Activated CD8-positive, alpha-beta memory T cell treated with anti-CD3 and anti-CD28 coated beads for 48 hours (primary cell): ENCODE data around the gene RAP1B.
"Not testable (repeated sequence)": the region's sequence is repeated elsewhere in the genome, so short reads cannot be mapped to it uniquely, and the experiment has no call there.

ENCODE experiments used
- DNase-seq, 3 experiments: peaks; one replicate each; pipeline ENCODE4 v3.0.0-alpha.2; 2020; ENCODE audit warnings: low read depth in 2 of 3, low spot score in 2 of 3

The RAP1B gene

DNA sequence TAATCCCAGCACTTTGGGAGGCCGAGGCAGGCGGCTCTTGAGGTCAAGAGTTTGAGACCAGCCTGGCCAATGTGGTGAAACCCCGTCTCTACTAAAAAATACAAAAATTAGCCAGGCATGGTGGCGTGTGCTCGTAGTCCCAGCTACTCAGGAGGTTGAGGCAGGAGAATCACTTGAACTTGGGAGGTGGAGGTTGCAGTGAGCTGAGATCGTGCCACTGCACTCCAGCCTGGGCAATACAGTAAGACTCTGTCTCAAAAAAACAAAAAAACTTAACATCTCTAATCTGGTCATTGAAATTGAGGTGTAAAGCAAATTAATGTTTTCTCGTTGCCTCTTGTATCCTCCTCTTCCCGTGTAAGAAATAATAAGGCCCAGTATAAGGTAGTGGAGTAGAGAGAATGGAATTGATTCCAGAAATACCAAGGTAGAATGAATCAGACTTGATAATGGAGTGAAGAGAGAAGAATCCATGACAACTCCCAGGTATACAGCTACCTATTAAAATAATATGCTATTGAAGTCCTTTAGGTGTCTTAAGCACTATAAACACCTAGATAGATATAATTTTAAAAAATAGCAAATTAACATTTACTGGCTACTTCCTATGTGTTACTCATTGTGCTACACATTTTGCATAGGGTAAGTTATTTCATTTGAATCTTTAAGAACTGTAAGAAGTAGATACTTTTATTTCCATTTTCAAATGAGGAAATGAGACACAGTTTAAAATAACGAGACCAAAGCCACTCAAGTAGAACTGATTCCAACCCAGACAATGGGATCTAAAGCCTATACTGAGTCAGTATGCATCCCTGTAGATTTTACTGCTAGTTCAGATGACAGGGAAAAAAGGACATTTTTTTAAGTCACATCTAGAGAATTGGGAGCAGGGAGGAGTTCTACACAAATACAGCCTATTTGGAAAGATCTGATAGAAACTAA lies 23.2 kb downstream of the RAP1B start:
- DNase-seq, result no peak

DNA sequence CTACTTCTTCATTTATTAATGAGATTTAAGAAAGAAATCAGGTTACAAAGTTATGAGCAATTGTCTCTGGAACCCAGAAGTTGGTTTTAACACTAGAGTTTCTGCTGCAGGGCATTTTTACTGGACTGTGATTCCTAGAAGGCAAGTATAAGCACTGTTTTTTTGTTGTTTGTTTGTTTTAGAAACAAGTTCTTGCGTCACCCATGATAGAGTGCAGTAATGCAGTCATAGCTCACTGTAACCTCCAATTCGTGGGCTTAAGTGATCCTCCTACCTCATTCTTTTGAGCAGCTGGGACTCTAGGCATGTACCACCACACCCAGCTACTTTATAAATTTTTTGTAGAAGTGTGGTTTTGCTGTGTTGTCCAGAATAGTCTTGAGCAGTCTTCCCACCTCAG lies 25.6 kb downstream of the RAP1B start:
- DNase-seq, result no peak

DNA sequence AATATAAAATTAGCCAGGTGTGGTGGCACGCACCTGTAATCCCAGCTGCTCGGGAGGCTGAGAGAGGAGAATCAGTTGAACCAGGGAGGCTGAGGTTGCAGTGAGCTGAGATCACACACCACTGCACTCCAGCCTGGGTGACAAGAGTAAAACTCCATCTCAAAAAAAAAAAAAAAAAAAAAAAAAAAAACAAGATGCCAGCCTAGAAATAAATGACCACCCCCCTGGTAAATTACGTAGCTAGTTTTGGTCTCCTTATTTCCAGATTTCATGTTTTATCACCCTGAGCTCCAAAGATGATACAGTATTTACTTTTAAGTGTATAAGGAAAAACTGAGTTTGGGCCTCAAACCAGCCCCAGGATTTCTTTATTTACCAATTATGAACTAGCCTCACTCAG lies 26.7 kb downstream of the RAP1B start:
- not testable (repeated sequence) for DNase-seq

DNA sequence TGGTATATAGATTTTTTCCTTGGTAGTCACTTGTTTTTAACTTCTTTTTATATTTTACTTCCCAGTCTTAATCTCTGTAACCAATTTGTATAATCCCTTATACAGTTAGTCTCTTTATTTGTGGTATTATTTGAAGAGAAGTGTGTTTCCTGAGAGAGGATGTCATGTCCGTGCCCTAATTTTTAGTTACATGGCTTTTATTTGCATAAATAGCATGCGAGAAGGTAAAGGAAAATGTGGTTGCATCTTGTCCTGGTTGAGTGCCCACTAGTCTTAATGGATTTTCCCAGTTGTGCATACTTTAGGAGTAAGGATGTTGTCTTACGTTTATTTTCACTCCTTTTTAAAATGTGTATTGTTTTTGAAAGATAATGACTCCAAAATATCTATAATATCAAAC lies 27.5 kb downstream of the RAP1B start:
- DNase-seq, result no peak

DNA sequence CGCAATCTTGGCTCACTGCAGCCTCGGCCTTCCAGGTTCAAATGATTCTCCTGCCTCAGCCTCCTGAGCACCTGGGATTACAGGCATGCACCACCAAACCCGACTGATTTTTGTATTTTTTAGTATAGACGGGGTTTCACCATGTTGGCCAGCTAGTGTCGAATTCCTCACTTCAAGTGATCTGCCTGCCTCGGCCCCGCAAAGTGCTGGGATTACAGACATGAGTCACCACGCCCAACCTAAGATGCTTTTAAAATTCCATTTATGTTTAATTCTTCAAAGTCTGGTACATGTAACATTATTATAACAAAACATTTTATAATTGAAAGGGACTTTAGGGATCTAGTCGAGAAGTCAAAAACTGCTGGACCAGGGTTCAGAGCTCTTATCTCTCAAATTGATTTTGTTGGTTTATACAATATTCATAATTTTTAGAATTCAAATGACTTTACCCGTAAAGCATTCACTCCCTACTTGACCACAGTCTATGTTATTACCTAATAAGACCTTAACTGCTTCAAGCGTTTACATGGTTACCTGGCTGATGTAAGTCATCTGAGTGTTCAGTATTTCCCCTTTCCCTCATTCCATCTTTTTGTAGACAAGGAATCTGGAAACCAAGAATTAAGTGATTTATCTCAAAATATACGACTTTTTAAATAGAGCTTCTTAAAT lies 28.2 kb downstream of the RAP1B start:
- no peak for DNase-seq

DNA sequence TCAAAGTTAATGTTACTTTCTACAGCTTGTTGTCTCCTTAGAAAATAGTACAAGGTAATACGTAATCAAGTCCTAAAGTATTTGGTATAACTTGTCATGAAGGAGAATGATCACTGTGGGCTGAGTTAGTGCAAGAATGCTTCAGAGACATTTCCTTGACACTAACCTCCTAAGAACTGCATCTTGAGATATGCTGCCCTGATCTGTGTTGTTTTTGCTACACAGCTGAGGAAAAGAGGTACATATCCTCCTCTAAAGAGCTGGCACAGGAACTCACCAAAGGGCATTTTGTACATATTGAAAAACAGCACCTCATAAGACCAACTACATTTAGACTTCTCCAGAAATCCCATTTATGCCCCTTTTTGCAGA lies 28.7 kb downstream of the RAP1B start:
- no peak for DNase-seq

DNA sequence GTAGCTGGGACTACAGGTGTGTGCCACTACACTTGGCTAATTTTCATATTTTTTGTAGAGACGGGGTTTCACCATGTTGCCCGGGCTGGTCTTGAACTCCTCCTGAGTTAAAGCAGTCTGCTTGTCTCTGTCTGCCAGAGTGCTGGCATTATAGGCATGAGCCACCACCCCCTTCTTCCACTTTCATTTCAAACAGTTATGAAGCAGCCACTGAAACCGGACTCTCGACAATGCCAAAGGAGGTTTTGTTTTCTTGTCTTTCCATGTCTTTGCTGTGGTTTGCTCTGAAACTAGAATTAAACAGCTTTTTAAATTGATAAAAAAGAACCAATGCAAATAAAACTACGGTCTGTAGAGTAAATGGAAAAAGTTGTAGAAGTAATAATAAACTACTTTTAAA lies 30.4 kb downstream of the RAP1B start:
- no peak for DNase-seq

DNA sequence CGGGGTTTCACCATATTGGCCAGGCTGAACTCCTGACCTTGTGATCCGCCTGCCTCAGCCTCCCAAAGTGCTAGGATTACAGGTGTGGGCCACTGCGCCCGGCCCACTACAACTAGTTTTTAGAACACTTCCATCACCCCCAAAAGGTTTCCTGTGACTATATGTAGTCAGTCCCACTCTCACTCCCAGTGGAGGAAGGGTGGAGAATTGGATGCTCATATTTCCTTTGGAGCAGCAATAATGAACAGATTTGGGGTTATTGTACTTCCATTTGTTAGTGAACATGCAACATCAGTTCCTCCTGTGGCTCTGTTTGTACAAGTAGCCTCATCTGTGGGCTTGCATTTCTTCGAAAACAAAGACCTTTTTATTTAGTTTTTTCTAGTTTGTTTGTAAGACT lies 35.8 kb downstream of the RAP1B start:
- no peak for DNase-seq

DNA sequence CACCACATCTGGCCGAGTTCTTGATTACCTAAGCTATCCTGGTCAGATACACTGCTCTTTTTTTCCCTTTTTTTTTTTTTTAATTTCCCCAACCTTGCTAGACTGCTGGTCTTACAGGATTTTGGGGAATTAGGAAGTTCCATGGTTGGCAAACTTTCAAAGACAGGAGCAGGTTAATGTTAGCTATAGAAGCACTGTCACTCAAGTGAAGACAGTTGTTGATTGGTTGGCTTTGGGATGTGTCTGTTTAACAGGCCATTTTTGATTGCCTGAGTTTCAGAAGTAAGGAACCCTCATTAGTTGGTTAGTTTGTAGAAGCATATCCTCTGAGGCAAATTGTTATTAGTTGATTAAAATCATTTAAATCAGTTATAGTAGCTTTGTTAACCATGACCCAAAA lies 36.8 kb downstream of the RAP1B start:
- no peak for DNase-seq

DNA sequence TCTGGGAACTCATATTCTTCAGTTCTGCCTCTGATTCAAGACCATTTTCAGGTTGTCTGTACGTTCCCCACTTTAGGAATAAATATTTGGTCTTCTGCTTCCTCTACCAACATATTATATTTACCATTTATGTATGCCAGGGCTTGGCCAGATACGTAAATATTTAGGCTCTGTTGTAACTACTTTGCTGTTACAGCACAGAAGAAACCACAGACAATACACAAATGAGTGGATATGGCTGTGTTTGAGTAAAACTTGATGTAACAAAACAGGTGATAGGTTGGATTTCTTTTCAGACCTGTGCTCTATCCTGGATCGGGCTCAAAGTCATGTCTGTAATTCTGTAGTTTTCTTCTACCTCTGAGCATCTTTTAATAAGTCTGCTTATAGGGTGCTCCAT lies 37.5 kb downstream of the RAP1B start:
- DNase-seq, result no peak

DNA sequence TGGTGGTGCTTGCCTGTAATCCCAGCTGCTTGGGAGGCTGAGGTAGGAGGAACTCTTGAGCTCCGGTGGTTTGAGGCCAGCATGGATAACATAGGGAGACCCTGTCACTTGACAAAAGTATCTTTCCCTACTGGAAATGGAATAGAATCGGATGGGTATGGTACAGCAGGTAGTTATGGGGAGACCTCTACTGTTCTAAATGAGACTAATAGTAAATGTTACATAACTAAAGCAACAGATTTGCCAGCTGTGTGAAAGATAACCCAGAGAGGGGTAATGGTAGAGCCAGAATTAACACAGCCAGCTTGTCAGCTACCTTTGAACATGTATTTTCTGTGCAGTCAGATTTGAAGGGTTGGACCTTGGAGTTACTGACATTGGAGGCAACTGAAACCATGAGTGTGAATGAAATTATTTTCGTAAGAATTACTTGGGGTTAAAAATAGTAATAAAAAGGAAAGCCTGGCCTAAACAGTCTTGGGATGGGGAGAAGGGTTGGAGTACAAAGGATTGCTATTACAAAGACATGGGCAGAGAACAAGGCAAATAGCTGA lies 54.4 kb downstream of the RAP1B start:
- no peak for DNase-seq

DNA sequence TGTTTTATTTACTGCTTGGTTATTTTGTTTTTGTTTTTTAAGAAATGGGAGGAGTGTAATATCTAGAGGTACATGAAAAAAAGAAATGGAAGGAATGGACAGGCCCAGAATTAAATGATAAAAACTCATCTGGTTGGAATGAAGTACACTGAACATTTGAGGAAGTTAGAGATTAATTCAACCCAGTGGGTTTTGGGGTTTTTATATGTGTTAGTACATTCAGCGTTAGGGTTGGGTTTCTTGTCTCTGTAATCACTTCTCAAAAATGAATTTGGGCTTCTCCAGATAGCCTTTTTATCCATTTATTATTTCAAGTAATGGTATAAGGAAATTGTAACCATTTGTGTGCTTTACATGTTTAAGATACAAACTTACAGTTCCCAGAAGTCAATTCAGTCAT lies 56.6 kb downstream of the RAP1B start:
- DNase-seq, result no peak

DNA sequence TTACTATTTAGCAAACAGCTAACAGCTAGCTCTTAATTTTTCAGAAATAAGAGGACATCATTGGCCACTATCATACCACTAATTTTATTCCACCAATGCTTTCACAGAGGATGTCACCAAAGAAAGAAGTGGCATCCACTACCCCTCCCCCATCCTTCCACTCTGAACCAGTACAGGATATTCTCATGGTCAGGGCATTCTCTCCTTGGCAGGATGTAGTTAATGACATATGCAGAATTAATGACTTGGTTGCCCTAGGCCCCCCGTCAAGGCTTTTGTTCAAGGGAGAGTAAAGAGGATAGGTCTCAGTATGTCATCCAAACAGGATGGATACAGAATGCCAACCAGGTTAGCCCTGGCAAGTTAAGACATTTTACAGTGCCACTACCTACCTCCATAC lies 57.2 kb downstream of the RAP1B start:
- no peak for DNase-seq

DNA sequence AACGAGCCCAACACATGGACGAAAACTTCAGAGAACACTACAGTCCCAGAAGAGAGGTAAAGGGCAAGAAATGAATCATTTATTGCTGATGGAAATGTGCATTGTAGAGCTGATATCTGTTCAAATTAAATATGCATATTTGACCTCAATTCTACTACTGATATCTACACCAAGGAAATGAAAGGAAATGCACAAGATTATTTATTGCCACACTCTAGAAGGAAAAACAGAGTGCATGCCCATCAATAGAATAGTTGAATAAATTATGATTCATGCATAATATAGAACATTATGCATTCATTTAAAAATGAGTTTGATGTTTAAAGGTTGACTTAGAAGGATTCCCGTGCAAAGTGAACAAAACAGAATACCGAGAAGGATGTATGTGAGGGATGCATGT lies 60.5 kb downstream of the RAP1B start:
- DNase-seq, result no peak

DNA sequence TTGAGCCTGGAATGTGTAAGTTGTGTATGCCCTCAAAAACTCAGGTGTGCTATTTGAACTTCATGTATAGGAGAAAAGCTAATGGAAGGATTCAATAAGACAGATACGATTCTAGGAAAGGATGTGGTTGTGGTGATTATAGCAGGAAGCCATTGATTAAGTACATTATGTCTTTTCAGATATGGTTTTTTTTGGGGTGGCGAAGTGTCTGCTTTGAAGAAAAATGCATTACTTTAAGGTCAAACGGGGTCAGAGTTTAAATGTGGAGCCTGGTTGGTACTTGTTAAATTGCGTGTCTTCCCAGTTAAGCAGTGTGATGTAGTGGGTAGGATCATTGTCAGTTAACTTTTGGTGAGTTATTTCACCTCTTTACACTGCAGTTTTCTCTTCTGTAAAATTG lies 63.1 kb downstream of the RAP1B start:
- no peak for DNase-seq

DNA sequence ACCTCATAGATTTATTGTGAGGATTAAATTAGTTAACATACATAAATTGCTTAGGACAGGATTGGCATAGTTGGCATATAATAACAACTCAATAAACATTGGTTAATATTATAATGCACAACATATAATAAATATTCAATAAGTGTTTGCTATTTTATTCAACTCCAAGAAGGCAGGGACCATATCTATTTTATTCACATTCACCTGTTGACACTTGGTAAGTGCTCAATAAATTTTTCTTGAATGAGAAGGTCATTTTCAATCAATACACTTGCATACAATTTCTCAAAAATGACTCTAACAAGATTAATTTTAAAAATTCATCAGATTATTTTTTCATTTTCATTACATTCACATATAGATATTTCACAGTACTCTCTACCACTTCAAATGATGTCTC lies 63.7 kb downstream of the RAP1B start:
- no peak for DNase-seq

DNA sequence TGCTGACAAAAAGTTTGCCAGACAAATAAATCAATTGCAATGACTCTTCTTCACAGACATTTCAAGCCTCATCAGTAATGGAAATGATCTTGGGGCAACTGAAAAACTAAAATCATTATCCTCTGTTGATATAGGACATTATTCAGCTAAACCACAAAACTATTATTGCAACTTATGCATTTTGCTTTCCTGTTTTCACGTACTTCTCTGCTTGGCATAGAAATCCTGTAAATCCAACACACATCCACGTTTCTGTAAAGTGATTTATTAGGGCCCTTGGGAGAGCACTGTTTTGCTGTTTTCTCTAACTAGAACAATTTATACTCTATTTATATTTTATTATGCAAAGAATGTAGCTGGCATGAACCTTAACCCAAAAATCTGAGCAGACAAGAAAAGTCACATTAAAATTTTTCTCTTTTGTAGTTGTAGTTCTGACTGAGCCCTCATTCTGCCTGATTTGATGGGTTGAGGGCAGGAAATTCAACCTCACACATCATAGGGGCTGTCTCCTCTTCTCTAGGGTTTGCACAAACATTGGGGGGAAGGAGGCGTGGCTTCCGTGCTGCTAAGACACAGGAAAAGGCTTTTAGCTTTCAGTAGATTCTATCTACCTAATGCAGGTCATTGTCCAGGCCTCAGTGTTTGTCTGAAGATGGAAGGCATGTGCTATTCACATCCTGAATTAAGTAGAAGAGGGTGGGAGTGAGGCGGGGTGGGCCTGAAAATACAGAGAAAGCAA lies 64.6 kb downstream of the RAP1B start:
- DNase-seq, result no peak

DNA sequence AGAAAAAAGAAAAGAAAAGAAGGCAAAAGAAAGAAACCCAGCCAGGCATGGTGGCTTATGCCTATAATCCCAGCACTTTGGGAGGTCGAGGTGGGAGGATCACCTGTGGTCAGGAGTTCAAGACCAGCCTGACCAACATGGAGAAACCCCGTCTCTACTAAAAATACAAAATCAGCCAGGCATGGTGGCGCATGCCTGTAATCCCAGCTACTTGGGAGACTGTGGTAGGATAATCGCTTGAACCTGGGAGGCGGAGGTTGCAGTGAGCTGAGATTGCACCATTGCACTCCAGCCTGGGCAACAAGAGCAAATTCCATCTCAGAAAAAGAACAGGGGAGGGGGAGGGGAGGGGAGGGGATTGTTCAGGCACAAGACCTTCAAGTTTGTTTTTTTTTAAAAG lies 66.2 kb downstream of the RAP1B start:
- not testable (repeated sequence) for DNase-seq

DNA sequence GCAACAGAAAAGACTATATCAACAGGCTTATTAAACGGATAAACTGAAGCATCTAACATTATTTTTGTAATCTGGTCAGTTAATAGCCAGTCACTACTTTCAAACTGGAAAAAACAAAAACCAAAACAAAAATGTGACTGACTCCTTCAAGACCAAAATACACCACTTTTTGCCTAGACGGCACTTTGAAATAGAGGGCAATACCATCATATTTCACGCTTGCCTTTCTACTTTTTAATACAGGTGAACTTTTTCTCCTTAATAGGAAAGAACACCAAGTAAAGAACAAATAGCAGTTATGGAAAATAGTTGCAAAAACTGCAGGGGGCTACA lies 75.5 kb downstream of the RAP1B start:
- no peak for DNase-seq

DNA sequence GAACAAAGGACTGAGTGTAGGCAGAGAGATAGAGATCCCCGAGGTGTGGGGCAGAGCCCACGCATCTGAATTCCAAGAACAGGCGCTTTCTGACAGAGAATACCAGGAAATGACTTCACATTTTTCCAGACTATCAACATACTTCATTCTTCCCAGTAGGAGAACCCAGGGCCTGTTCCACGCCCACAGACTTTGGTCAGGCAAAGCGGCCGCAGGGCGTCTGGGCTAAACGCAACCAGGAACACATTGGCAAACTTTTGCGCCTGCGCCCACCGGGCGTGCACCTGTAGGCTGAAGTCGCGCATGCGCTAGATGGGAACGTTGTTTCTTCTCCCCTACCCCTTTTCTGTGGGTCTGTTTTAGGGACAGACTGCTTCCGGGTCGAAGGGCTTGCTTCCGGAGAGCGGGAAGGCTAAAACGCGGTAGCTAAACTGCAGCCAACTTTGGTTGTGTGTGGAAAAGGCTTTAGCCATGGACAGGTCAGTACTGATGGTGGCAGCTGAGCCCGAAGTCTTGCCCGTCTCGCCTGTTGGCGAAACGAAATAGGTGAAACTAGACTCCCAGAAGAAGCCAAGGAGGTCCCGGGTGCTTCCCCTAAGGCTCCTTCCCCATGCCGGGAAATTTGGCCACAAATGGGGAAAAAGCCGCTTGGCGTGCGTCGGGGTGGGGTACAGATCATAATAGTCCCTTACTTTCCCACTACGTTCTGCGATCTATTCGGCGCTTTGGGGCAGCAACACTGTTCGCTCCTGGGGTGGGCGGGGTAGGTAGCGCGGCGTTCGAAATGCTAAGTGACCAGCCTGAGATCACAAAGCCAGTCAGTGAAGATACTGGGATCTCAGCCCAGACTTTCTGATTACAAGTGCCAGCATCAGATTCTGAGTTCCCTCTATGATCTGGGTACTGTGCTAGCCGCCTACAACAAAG lies 76.2 kb downstream of the RAP1B start, which contains the start of gene NUP107:
Gene NUP107 (plus strand): TSS at position 384 of the 927 bp plus-strand sequence. CDS start 88 bp downstream, at position 472.
- peak; percentile 91 to 94 (median 93) for DNase-seq

DNA sequence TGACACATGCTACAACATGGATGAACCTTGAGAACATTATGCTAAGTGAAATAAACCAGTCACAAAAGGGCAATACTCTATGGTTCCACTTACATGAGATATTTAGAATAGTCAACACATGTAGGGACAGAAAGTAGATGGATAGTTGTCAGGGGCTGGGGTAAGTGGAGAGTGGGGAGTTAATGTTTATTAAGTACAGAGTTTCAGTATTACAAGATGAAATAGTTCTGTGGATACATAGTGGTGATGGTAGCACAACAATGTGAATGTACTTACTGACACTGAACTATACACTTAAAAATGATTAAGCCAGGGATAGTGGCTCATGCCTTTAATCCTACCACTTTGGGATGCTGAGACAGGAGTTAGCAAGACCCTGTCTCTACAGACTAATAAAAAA lies 84.8 kb downstream of the RAP1B start:
- no peak for DNase-seq
